ENCODE data around the gene FARP1.

Gene FARP1, protein sequence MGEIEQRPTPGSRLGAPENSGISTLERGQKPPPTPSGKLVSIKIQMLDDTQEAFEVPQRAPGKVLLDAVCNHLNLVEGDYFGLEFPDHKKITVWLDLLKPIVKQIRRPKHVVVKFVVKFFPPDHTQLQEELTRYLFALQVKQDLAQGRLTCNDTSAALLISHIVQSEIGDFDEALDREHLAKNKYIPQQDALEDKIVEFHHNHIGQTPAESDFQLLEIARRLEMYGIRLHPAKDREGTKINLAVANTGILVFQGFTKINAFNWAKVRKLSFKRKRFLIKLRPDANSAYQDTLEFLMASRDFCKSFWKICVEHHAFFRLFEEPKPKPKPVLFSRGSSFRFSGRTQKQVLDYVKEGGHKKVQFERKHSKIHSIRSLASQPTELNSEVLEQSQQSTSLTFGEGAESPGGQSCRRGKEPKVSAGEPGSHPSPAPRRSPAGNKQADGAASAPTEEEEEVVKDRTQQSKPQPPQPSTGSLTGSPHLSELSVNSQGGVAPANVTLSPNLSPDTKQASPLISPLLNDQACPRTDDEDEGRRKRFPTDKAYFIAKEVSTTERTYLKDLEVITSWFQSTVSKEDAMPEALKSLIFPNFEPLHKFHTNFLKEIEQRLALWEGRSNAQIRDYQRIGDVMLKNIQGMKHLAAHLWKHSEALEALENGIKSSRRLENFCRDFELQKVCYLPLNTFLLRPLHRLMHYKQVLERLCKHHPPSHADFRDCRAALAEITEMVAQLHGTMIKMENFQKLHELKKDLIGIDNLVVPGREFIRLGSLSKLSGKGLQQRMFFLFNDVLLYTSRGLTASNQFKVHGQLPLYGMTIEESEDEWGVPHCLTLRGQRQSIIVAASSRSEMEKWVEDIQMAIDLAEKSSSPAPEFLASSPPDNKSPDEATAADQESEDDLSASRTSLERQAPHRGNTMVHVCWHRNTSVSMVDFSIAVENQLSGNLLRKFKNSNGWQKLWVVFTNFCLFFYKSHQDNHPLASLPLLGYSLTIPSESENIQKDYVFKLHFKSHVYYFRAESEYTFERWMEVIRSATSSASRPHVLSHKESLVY

DNA sequence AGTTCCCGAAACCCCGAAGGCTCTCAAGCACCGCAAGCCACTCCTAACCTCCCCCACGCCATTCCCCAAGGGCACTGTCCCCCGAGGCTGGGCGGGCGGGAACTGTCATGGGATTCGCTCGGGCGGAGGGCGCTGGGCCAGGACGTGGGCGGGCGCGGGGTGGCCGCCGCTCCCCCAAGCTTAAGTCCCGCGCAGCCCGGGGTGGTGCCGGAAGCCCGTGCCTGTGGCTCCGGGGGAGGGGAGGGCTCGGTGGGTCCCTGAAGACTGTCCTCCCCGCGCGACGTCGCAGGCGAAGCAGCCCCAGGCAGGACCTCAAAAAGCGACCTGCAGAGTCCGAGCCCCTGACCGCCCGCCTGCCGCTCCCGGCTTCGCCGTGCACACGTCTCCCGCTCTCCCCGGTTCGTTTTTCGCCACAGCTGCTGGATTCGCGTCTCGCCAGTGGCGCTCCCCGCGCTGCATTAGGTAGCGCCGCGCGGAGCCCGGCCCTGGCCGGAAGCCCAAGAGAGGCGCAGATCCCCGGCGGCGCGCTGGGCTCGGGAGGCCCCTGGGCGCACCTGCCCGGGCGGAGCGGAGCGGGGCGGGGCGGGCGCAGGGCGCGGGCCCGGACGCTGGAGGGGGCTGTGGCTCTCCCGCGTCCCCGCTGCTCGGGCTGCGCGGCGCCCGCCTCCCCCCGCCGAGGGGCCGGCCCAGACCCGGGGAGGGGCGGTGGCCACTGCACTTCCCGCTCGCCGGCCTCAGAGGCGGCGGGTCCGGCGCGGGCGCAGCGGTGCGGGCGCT is at the start of gene FARP1:
TSS of gene FARP1 (plus strand) at position 715 of the 777 bp plus-strand sequence. CDS start 70,149 bp downstream, outside the sequence.
- DNase-seq (ENCODE audit: low read depth in 2 of 3, low spot score in 2 of 3) = peak in 2 of 3 experiments; percentile 9 to 12

DNA sequence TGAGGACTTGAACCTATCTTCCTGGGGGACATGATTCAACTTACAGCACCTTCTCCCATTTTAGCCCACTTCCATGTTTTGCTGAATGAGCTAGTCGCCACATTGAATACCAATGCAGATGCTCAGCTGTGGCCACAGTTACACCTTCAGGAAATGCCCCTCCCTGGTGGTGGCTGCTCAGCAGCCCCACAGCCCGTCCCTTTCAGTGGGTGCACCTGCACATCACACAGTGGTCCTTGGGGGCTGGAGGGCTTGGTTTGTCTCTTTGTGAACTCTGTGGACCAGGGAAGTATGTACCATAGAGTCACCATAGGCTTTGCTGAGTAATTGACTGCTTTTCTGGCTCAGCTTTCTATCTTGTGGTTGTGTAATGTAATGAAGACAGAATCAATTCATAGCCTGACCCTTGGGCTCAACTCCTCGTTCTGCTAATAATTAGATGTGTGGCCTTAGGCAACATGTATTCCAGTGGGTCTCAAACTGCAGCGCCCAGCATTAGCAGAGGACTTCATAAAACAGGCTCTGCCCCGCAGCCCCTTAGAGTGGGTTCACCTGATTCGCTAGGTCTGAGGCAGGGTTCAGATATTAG is 48.1 kb upstream of the FARP1 start:
- no peak for DNase-seq (ENCODE audit: low read depth in 2 of 3, low spot score in 2 of 3)

- no peak for DNase-seq (ENCODE audit: low read depth in 2 of 3, low spot score in 2 of 3)
Measured at GRCh38 chr13:98096059-98096458, 46.8 kb upstream of the FARP1 start.

DNA sequence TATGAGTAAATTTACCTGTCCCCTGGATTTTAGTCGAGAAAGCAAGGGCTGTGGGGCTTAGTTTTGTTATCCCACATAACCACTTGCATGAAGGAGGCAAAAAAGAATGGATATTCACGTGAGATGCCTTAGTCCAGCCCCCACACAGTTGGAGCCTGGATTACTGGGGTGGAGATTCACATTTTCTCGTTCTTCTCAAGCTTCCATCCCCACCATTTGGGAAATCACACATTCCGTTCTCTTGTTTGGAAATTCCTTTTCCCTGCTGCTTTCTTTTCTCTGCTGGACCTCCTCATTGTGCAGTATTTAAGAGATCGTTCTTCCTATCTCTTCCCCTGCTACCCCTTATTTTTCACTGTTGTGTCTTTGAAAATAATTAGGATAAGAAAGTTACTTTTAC is 45.1 kb upstream of the FARP1 start:
- no peak for DNase-seq (ENCODE audit: low read depth in 2 of 3, low spot score in 2 of 3)

GRCh38 chr13:98098516-98098915 is 44.4 kb upstream of the FARP1 start:
- DNase-seq (ENCODE audit: low read depth in 2 of 3, low spot score in 2 of 3) = no peak

DNA sequence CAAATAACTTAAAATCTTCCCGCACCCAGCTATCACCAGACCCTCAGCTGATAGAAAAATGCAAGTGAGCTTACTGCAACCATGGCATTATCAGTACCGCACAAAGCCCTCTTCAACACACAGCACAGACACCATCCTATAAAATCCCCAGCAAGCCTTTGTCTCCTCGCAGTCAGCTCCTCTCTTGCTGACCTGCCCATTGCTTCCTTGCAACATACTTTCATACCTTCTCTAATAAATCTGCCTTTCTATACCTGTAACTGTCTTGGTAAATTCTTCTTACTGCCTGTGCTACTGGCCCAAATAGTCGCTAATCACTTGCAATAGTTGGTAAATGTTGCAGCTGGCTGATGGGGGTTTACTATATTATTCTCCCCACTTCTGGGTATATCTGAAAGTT is 43.3 kb upstream of the FARP1 start:
- DNase-seq (ENCODE audit: low read depth in 2 of 3, low spot score in 2 of 3) = no peak

GRCh38 chr13:98100481-98100880 is 42.4 kb upstream of the FARP1 start:
- no peak for DNase-seq (ENCODE audit: low read depth in 2 of 3, low spot score in 2 of 3)

DNA sequence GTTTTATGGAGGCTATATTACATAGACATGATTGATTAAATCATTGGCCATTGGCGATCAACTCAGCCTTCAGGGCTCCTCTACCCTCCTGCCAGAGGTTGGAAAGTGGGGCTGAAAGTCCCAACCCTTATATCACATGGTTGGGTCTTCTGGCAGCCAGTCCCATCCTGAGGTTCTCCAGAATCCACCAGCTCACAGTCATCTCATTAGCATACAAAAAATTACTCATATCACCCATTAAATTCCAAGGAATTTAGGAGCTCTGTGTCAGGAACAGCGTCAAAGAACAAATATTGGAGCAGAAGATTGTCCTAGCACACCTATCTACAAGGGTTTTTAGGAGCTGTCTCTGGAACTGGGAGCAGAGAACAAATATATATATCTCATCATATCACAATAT is 39.4 kb upstream of the FARP1 start:
- DNase-seq (ENCODE audit: low read depth in 2 of 3, low spot score in 2 of 3) = no peak

- DNase-seq (ENCODE audit: low read depth in 2 of 3, low spot score in 2 of 3) = no peak
Measured at GRCh38 chr13:98103942-98104880, 38.7 kb upstream of the FARP1 start.

DNA sequence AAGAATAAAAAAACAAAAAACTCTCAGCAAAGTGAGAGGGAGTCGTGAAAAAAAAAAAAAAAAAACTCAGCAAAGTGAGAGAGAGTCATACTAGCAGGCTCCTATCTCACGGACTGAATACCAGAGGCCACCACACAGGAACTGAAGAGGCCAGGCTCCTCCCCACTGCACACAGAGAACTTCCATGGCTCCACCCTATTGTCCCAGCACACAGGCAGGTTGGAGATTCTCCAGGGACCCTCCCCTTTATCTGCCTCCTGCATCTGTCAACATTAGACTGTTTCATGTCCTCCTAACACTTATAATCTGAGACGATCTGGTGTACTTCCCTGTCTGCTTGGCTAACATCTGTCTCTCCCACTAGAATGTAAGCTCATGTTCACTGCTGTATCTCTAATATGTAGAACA is 37.0 kb upstream of the FARP1 start:
- DNase-seq (ENCODE audit: low read depth in 2 of 3, low spot score in 2 of 3) = no peak

DNA sequence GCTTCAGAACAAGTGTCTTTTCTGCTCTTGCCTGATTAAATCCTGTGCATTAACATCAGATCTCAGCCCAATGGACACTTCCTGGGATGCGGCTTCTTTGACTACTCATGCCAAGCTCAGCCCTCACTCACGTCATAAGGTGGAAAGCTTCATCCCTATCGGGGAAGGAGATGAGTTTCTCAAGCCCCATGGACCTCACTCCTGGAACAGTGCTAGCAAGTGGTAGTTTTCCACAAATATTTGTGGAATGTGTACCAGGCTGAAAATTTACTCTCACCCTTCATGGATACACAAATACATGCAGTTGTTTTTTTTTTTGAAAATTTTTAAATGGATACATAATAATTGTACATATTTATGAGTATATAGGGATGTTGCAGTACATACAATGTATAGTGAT is 34.6 kb upstream of the FARP1 start:
- no peak for DNase-seq (ENCODE audit: low read depth in 2 of 3, low spot score in 2 of 3)

- DNase-seq (ENCODE audit: low read depth in 2 of 3, low spot score in 2 of 3) = no peak
Measured at GRCh38 chr13:98109226-98109853, 33.6 kb upstream of the FARP1 start.

DNA sequence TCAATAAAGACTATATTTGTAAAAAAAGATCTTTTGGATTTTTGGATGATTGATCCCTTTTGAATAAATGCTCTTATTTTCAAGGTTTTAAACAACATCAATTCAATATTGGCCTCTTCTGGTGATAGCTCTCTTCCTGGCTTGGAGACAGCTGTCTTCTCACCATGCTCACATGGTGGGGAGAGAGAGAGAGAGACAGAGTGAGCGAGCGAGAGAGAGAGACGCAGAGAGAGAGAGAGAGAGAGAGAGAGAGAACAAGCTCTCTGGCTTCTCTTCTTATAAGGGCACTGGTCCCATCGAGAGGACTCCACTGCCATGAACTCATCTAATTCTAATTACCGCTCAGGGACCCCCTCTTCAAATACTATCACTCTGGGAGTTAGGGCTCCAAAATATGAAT is 32.1 kb upstream of the FARP1 start:
- no peak for DNase-seq (ENCODE audit: low read depth in 2 of 3, low spot score in 2 of 3)

DNA sequence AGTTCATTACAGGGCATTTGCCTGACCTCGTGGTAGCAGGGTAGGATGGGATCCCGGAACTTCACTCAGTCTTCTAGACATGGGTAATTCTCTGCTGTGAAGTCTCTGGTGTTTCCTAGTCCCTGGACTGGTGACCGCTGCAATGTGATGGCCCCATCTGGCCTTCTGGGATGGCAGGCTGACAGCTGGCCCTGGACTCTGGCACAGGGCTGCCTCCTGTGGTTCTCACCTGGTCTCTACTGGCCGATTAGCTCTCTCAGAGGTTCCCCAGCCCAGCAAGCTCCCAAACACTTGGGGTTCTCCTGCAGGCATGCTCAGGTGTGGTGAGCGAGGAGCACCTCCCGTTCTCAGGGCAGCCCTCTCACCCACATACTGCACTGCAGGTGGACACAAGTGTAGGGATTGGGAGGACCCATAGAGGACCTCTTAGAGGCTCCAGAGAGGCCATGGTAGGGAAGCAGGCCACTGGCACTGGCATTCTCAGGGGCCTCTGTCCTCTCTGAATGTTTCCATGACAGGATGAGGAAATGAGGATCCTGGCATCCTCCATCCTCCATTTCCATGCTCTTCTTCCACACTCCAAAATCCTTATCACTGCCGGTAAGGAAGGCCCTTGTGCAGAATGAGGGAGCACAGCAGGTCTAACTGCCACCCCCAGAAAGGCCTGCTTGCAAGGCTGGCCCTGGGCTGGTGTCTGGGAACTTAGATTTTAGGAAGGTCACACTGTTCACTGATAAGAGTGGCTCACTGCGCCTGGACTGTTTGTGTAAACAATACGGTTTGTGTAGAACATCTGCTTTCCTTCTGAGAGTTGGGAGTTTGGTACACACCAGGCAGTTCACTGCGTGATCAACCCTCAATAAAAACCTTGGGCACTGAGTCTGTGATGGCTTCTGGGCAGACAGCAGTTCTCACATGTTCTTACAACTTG is 31.5 kb upstream of the FARP1 start:
- no peak for DNase-seq (ENCODE audit: low read depth in 2 of 3, low spot score in 2 of 3)

- DNase-seq (ENCODE audit: low read depth in 2 of 3, low spot score in 2 of 3) = no peak
Measured at GRCh38 chr13:98112456-98112855, 30.4 kb upstream of the FARP1 start.

- no peak for DNase-seq (ENCODE audit: low read depth in 2 of 3, low spot score in 2 of 3)
Measured at GRCh38 chr13:98118865-98119264, 24.0 kb upstream of the FARP1 start.

- no peak for DNase-seq (ENCODE audit: low read depth in 2 of 3, low spot score in 2 of 3)
Measured at GRCh38 chr13:98123176-98123575, 19.7 kb upstream of the FARP1 start.

Measured in activated CD8-positive, alpha-beta memory T cell treated with anti-CD3 and anti-CD28 coated beads for 48 hours (primary cell).